Fibroblast of lung (primary cell): ENCODE results near the gene RPL10. TPM values are rescaled to one million over a fixed set of nuclear protein-coding genes. Genes with fewer than 3 reads are reported as not detected.
A peak's percentile ranks its signal among the peaks of the same experiment; 100 is the strongest.

Experiments
- DNase-seq, 2 donors: peaks; one replicate each; pipeline versions ENCODE4 v3.0.0 to v3.0.0-alpha.2; 2010; ENCODE audit warnings: low read depth in 2 of 2
- H2AFZ ChIP-seq: 2 replicates; pipeline ENCODE4 v1.5.1; 2012; ENCODE audit warnings: low read length, control low read depth, inconsistent platforms
- H3K27ac ChIP-seq: 2 replicates; pipeline ENCODE4 v1.5.1; 2011; ENCODE audit warnings: low read length, control low read depth; ENCODE audit not compliant: insufficient read depth
- H3K27me3 ChIP-seq: 2 replicates; pipeline ENCODE4 v1.5.1; 2011; ENCODE audit warnings: mild to moderate bottlenecking, low read length; ENCODE audit not compliant: control insufficient read depth, insufficient read depth
- H3K36me3 ChIP-seq: 2 replicates; pipeline ENCODE4 v1.5.1; 2011; ENCODE audit warnings: low read length; ENCODE audit not compliant: control insufficient read depth, insufficient read depth
- H3K4me1 ChIP-seq: 2 replicates; pipeline ENCODE4 v1.5.1; 2011; ENCODE audit warnings: low read length; ENCODE audit not compliant: control insufficient read depth, insufficient read depth; ENCODE audit errors: extremely low read depth
- H3K4me2 ChIP-seq: 2 replicates; pipeline ENCODE4 v1.5.1; 2011; ENCODE audit warnings: low read length, control low read depth; ENCODE audit not compliant: insufficient read depth; ENCODE audit errors: extremely low read depth
- H3K4me3 ChIP-seq, 4 experiments: fragments of 200-600 bp in 1 of 4; sonication (generic) in 1 of 4; replicated peaks in 1 of 4; 2 replicates each; pipeline ENCODE4 v1.5.1; 2011 to 2016; ENCODE audit warnings: low read length in 4 of 4, low read depth in 3 of 4, mild to moderate bottlenecking in 3 of 4, control low read depth in 2 of 4, inconsistent platforms in 1 of 4, mixed read lengths in 1 of 4; ENCODE audit not compliant: insufficient read depth in 1 of 4; ENCODE audit errors: control extremely low read depth in 1 of 4
- H3K79me2 ChIP-seq: 2 replicates; pipeline ENCODE4 v1.5.1; 2012; ENCODE audit warnings: mild to moderate bottlenecking, low read length, inconsistent platforms; ENCODE audit not compliant: control insufficient read depth, insufficient read depth
- H3K9ac ChIP-seq: 2 replicates; pipeline ENCODE4 v1.5.1; 2011; ENCODE audit warnings: mild to moderate bottlenecking, low read length, control low read depth; ENCODE audit not compliant: insufficient read depth
- H3K9me3 ChIP-seq: 2 replicates; pipeline ENCODE4 v1.5.1; 2012; ENCODE audit warnings: low read depth, low read length; ENCODE audit not compliant: control insufficient read depth, insufficient read depth
- H4K20me1 ChIP-seq: 2 replicates; pipeline ENCODE4 v1.5.1; 2011; ENCODE audit warnings: low read length; ENCODE audit not compliant: control insufficient read depth, insufficient read depth; ENCODE audit errors: extremely low read depth
- EZH2 ChIP-seq: IDR thresholded peaks from 2 replicates; pipeline ENCODE4 v1.5.1; 2012; ENCODE audit warnings: low read length, control low read depth, mild to moderate bottlenecking; ENCODE audit errors: missing control alignments
- polyA plus RNA-seq, 2 donors: library from polyadenylated mRNA; depleted of rRNA in 1 of 2; stranded (reverse) in 1 of 2; unstranded in 1 of 2; fragments of >200 nt; gene quantifications; 2 replicates each; pipeline ENCODE4 v1.2.1, GENCODE V29; 2011 to 2012; ENCODE audit warnings: missing spikeins in 1 of 2
- total RNA-seq: library from RNA; depleted of rRNA; stranded (reverse); fragments of >200 nt; gene quantifications from 2 replicates; pipeline ENCODE4 v1.2.1, GENCODE V29; 2014
- TF ChIP-seq, protein P1 (sequence below), 2 donors: IDR thresholded peaks in 1 of 2; conservative IDR thresholded peaks in 1 of 2; 1 replicate in 1 of 2; 2 replicates in 1 of 2; pipeline ENCODE4 v1.5.1; 2011 to 2012; ENCODE audit warnings: low read length in 2 of 2, control low read depth in 1 of 2, inconsistent platforms in 1 of 2, low read depth in 1 of 2, mild to moderate bottlenecking in 1 of 2

RPL10 gene
- total and polyA plus RNA-seq, 2 donors (not counting 1 experiment from before 2014, with no cell fraction given), result 2,319 to 4,527 TPM

DNA sequence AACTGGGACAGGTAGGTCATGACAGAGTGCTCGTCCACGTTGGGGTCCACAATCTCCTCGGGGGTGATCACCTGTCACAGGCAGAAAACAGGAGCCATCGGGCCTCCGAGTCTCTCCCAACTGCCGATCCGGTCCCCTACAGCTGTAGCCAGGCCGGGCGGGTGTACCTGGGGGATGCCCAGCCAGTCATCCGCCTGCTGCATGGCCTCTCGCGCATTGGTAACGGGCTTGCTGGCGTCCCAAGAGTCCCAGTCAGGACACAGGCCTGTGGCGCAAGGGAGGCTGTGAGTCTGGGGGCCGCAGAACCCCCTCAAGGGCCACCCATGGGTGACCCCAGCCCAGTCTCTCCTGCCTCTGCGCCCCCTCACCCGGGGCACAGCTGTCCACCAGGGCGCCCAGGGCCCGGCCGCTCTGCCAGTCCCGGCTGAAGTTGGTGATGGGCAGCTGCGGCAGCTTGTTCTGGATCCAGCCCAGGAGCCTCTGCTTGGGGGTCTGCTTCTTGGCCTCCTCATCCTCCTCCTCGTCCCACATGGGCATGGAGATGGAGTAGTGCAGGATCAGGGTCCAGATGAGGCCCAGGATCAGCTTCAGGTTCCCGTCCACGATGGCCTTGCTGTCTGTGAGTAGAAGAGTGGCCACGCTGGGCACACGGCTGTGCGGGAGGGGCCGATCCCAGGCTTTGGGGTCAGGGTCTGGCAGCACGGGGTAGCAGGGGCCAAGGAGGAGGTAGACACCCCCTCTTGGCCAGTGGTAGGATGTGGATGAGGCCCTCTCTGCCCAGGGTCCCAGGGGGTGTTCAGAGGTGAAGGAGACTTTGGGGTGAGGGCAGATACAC is 30.5 kb upstream of the RPL10 start:
- Histone ChIP-seq H3K36me3 (peaks cover 36% of the 10 kb centered on the region), H2AFZ (no peak overlapping the region), H3K27ac (peak overlapping the region; percentile 92), H3K4me1 (peaks cover 6% of the 10 kb centered on the region), H3K9me3 (no peaks in the 10 kb centered on the region), H3K9ac (peak overlapping the region; percentile 85), H3K27me3 (no peaks in the 10 kb centered on the region), H4K20me1 (no peaks in the 10 kb centered on the region), H3K4me3 (peak overlapping the region; percentile 26 to 86 (median 66)), H3K79me2 (peaks cover 80% of the 10 kb centered on the region), H3K4me2 (peak overlapping the region; percentile 80)
- DNase-seq, result no peak
- TF ChIP-seq, protein P1, sequence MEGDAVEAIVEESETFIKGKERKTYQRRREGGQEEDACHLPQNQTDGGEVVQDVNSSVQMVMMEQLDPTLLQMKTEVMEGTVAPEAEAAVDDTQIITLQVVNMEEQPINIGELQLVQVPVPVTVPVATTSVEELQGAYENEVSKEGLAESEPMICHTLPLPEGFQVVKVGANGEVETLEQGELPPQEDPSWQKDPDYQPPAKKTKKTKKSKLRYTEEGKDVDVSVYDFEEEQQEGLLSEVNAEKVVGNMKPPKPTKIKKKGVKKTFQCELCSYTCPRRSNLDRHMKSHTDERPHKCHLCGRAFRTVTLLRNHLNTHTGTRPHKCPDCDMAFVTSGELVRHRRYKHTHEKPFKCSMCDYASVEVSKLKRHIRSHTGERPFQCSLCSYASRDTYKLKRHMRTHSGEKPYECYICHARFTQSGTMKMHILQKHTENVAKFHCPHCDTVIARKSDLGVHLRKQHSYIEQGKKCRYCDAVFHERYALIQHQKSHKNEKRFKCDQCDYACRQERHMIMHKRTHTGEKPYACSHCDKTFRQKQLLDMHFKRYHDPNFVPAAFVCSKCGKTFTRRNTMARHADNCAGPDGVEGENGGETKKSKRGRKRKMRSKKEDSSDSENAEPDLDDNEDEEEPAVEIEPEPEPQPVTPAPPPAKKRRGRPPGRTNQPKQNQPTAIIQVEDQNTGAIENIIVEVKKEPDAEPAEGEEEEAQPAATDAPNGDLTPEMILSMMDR (conservative IDR thresholded peaks at IDR 0.05 in 1 of 2, IDR thresholded peaks at IDR 0.05 in 1 of 2; ENCODE audit: low read depth in 1 of 2, low read length in 2 of 2), result no peak
- no peak for TF ChIP-seq EZH2

DNA sequence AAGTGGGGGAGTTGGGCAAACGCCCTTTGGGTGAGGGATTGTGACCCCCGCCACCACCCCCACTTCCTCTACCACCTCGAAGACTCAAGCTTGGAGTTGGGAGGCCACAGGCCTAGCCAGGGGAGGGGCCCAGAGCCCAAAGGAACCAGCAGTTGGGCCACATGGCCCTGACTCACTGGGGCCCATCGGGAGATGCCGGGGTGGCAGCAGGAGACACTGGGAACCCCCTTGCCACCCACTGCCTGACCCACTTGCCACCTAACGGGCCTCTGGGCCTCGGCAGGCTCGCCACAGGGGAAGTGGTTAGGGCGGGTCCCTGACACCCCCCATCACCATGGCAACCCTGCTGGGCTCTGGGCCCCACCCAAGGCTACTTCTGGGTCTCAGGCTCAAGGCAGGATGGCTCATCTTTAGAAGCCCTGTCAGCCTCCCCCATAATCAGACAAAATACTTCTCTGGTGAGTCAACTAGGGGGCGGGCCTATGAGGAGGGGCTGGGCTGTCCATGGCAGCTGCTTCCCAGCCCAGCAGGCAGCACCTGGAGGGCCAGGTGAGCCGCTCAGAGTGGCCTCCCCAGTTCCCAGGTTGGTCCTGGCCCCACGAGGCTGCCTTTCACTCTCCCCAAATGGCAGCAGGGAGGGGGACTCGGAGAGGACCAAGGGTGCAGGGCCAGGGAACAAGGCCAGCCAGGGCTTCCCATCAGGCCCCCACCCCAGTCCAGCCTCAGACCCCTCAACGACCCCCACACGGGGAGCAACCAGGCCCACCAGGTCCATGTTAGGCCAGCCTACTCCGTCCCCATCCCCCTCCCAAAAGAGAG is 29.3 kb upstream of the RPL10 start:
- peak overlapping the region; percentile 85 for H3K9ac ChIP-seq
- peaks cover 34% of the 10 kb centered on the region for H3K36me3 ChIP-seq
- H3K27ac ChIP-seq, result peak overlapping the region; percentile 92
- H4K20me1 ChIP-seq, result no peaks in the 10 kb centered on the region
- TF ChIP-seq EZH2, result no peak
- TF ChIP-seq, protein P1 (conservative IDR thresholded peaks at IDR 0.05 in 1 of 2, IDR thresholded peaks at IDR 0.05 in 1 of 2; ENCODE audit: low read depth in 1 of 2, low read length in 2 of 2), result no peak
- peaks cover 6% of the 10 kb centered on the region for H3K4me1 ChIP-seq
- peak overlapping the region; percentile 48 for H3K4me2 ChIP-seq
- peaks cover 77% of the 10 kb centered on the region for H3K79me2 ChIP-seq
- no peaks in the 10 kb centered on the region for H3K9me3 ChIP-seq
- H2AFZ ChIP-seq, result no peak overlapping the region
- H3K27me3 ChIP-seq, result no peaks in the 10 kb centered on the region
- peak overlapping the region; percentile 63 to 86 (median 66) for H3K4me3 ChIP-seq
- DNase-seq, result peak; percentile 89 to 95
